ENCODE results near the gene ITGAX.

The ITGAX gene

GRCh38 chr16:31350275-31351005 is 4.5 kb upstream of the ITGAX start:
- no peak for DNase-seq

DNA sequence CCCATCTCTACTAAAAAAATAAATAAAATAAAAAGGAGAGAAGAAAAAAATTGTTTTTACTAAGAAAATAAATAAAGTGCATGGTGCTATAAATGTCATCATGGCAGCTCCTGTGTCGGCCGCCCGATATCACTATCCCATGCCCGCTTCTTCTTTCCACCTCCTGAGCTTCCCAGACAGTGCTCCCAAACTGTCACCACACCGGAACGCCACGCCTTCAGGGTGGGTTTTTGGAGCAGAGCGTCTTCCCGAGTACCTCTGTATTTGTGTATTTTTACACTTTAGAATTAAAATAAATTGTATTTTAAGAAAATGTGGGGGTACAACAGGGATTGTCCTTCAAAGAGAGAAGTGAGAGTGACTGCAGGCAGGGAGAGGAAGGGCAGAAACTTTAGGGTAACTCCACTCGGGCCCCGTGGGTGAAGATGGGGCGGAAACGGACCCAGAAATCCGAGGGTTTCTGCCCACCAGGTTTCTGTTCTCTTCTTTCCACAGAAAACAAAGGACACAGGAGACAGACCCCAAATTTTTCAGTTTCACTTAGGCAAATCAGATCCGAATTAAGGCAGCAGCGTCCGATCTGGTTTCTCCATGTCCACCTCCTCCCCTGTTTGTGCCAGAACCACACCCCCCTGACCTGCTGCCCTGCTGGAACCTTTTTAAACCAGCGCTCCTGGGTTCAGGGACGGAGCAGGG is 3.6 kb upstream of the ITGAX start:
- no peak for DNase-seq

DNA sequence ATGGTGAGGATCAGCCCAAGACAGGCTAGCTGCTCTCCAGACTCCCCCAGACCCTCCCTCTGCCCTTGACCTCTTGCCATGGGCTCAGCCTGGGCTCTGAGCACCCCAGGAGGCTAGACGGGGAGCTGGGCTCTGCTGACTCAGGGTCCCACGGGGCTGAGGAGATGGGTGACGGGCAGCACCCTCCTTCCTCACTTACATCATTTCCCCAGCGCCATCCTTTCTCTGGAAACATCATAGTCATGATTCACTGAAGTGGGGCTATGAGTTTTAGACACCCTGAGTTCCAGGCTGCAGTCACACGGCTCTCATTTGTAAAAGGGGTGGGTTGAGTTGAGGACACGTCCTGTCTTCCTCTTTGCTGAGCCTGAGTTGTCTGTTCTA is 3.0 kb upstream of the ITGAX start:
- DNase-seq: no peak

DNA sequence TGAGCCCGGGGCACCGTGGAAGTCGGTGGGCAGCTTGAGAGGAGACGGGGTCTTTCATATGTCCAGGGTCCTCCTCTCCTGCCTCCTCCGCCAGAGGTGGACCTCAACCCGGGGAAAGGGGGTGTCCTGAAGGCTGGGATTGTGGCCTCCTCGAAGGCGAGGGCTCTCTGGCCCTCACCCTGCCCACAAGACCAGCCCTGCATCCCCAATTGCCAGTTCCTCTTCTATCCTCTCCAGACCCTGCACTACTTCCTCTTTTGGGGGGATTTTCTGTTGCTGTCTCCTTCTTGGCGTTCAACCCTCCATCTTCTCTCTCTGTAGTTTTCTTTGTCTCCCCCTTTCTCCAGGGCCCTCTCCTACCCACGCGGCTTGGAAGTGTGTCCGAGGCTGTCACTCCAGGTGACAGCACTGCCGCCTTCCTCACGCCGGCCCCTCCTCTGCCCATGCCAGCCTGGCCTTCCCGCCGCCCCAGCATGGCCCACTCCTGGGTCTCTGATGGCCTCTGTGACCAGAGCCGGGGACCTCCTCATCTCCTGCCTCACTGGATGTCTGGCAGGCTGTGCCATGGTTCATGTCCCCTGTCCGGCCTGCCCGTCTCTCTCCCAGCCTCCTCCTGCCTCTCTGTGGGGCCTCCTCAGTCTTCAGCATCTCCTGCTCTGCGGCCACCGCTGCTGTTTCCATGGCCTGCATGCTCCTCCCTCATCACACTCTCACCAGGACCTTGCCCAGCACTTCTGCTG is 2.4 kb upstream of the ITGAX start:
- no peak for DNase-seq

DNA sequence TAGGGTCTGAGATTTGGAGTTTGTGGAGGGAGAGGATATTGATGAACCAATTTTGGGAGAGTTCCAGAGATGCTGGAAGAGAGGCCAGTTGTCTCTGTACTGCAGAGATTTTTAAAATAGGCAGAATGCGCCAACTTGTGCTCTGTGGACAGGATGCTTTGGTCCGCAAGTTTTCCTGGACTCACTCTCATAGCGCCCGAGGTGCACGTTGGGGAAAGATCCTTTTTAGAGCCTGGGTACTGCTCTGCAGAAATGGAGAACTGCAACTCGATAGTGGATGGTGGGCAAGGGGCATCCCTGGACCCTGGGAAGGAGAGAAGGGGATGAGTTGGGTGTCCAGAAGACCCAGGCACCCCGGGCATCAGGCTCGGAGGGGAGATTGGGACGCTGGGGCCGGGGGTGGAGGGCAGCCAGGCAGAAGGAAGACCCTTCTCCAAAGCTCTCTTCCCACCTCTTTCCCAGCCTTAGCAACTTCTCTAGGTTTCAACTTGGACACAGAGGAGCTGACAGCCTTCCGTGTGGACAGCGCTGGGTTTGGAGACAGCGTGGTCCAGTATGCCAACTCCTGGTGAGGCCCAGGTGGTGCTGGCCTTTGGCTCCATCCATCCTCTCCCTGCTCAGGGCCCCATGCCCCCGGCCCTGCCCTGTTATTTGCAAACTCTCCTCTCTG is 590 bp downstream of the ITGAX start:
- no peak for DNase-seq

DNA sequence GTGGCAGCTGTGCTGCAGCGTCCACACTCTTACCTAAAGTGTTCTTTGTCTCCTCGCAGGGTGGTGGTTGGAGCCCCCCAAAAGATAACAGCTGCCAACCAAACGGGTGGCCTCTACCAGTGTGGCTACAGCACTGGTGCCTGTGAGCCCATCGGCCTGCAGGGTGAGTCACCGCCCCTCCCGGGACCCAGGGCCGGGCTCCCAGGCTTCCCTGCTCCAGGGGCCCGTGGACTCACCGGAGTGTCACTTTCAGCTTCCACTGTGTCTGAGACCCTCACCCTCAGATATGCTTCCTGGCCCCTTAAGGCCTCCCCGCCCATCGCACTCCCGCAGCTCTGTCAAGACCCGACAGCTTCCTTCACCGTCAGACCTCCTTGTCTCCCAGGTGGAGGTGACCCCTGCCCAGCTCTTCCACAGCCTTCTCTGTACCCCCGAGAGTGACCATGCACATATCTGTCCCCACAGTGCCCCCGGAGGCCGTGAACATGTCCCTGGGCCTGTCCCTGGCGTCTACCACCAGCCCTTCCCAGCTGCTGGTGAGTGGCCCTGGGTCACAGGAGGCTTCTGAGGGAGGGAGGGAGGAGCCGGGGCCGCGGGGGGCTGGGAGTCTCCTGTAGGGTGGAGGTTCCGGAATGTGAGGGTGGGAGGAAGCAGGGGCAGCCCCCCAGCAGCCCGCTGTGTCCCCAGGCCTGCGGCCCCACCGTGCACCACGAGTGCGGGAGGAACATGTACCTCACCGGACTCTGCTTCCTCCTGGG is 1.8 kb downstream of the ITGAX start:
- no peak for DNase-seq

DNA sequence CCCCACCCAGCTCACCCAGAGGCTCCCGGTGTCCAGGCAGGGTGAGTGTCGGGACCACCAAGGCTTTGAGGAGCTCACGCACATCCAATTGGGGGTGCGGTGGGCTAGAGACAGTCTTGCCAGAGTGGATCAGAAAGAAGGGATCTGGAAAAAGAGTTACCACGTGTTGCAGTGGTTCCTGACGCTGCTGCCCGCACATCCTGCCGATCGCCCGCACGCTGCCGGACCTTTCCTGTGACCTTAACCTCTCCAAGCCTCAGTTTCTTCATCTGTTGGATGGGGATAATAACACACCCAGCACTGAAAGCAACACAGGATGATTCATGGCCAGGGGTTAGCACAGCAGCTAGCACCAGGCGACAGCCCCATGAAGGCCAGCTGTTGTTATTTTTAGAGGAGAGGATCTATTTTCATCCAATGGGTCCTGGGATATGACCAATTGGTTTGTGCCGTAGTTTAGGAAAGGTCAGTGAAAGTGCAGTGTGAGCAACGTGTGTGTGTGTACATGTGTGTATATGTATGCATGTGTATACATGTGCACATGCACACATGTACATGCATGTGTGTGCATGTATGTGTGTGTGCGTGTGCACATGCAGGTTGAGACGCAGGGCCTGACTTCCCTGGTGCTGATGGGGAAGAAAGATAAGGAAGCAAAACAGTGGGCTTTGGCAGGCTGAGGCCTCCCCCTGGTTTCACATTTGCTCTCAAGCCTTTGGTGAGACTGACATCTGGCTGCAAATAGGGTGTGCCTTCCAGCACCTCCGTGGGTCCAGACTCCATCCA is 2.5 kb downstream of the ITGAX start:
- DNase-seq: no peak

DNA sequence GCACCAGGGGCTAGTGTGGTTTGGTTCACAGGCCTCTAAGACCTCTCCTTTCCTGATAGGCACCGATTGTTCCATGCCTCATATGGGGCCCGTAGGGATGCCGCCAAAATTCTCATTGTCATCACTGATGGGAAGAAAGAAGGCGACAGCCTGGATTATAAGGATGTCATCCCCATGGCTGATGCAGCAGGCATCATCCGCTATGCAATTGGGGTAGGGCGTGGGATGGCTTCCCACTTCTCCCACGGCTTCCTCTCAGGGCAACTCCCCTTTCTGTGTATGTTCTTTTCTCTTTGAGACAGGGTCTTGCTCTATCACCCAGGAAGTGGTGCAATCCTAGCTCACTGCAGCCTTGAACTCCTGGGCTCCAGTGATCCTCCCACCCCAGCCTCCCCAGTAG is 5.3 kb downstream of the ITGAX start:
- DNase-seq: no peak

DNA sequence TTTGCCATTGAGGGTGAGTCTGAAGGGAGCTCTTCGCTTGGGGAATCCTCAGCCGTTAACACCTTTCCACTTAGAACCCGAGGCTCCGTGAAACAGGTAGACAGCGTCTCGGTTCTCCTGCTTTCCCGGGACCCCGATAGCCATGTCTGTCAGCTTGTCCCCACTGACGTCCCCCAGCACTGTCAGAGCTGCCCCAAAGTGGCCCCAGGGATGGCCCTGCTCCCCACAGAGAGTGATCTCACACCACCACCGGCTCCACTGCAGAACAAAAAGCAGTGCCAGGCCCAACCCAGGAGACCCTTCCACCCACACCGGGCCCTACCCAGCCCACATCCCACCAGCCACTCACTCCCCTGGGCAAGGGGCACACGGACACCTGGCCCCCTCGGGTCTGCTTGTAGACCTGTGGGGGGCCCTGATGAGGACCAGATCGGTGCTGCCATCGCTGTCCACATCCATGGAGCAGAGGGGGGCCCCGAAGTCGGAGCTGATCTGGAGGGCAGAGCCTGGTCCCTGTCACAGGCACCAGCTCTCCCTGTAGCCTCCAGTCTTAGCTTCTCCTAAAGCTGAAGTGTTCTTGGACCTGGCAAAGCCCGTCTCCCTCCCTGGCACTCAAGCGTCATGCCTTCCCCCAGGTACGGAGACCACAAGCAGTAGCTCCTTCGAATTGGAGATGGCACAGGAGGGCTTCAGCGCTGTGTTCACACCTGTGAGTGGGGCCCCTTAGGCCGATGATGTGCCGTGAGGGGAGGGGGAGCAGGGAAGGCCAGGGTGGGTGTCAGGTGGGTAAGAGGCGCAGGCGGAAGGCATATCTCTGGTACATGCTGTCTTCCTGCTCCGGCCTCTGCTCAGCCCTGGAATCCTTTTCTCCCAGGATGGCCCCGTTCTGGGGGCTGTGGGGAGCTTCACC is 6.5 kb downstream of the ITGAX start:
- DNase-seq: no peak

- DNase-seq: no peak
Measured at GRCh38 chr16:31362476-31363405, 7.8 kb downstream of the ITGAX start.

GRCh38 chr16:31363721-31364120 is 8.7 kb downstream of the ITGAX start:
- no peak for DNase-seq

- no peak for DNase-seq
Measured at GRCh38 chr16:31364421-31364820, 9.4 kb downstream of the ITGAX start.

- peak; percentile 50 for DNase-seq
Measured at GRCh38 chr16:31365131-31365865, 10.3 kb downstream of the ITGAX start.

- no peak for DNase-seq
Measured at GRCh38 chr16:31367853-31368252, 12.9 kb downstream of the ITGAX start.

- no peak for DNase-seq
Measured at GRCh38 chr16:31371008-31371407, 16.0 kb downstream of the ITGAX start.

GRCh38 chr16:31371619-31372484 is 16.9 kb downstream of the ITGAX start:
- no peak for DNase-seq

DNA sequence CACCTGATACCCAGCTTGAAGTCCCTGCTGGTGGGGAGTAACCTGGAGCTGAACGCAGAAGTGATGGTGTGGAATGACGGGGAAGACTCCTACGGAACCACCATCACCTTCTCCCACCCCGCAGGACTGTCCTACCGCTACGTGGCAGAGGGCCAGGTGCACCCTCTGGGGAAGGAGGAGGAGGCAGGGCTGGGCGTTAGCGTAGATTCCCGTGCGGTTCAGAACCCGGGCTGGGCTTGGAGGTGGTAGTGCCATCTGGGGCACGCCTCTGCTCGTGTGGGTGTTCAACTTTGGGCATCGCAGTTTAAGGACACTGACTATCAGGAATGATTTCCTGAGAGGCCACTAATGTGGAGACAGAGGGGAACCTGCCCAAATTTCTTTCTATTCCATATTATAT is 18.3 kb downstream of the ITGAX start:
- no peak for DNase-seq

GRCh38 chr16:31375231-31375630 is 20.3 kb downstream of the ITGAX start:
- DNase-seq: no peak
